Activated CD4-positive, alpha-beta T cell treated with anti-CD3 and anti-CD28 coated beads, Interleukin-2, amount 10 ng/mL, durations not matched to agents 7 days and 5 days (primary cell): ENCODE results near the gene AKAP10. TPM values are rescaled to one million over a fixed set of nuclear protein-coding genes. Genes with fewer than 3 reads are reported as not detected.
"Not testable (repeated sequence)": the region's sequence is repeated elsewhere in the genome, so short reads cannot be mapped to it uniquely, and the experiment has no call there.

Source experiments
- CTCF ChIA-PET: fragments of 350-600 bp; sonication (Branson Sonifier 250); formaldehyde crosslinking; loops from one replicate; lab custom pipeline; 2021; ENCODE audit warnings: antibody characterized with exemption; lab: Charles Lee
- POLR2A ChIA-PET: fragments of 350-600 bp; sonication (Branson Sonifier 250); formaldehyde crosslinking; loops from one replicate; lab custom pipeline; 2021; ENCODE audit warnings: antibody characterized with exemption; lab: Charles Lee
- DNase-seq: peaks from one replicate; pipeline ENCODE4 v3.0.0-alpha.2; 2020
- H3K27ac Mint-ChIP-seq: one replicate; pipeline ENCODE4 v1.8.0; 2021; ENCODE audit warnings: mild to moderate bottlenecking, moderate library complexity, mixed read lengths
- H3K27me3 Mint-ChIP-seq: one replicate; pipeline ENCODE4 v1.8.0; 2021; ENCODE audit warnings: mixed read lengths
- H3K36me3 Mint-ChIP-seq: one replicate; pipeline ENCODE4 v1.8.0; 2021; ENCODE audit warnings: low read depth, mixed read lengths
- H3K4me1 Mint-ChIP-seq: one replicate; pipeline ENCODE4 v1.8.0; 2021; ENCODE audit warnings: mixed read lengths
- H3K4me3 Mint-ChIP-seq: one replicate; pipeline ENCODE4 v1.8.0; 2021; ENCODE audit warnings: mild to moderate bottlenecking, moderate library complexity, mixed read lengths
- H3K9me3 Mint-ChIP-seq: one replicate; pipeline ENCODE4 v1.8.0; 2021; ENCODE audit warnings: mixed read lengths
- total RNA-seq, 2 experiments: library from RNA; stranded (reverse); gene quantifications; one replicate each; pipeline ENCODE4 v1.2.3, GENCODE V29; 2021

AKAP10 gene
- total RNA-seq, 2 experiments from 2014 or later: 38.8 to 45.6 TPM

GRCh38 chr17:19897090-19897837, 80.4 kb downstream of the AKAP10 start:
- H3K9me3 Mint-ChIP-seq: no peaks in the 10 kb centered on the region
- peak overlapping the region; percentile 7 for H3K27ac Mint-ChIP-seq
- H3K4me3 Mint-ChIP-seq: no peak overlapping the region
- H3K27me3 Mint-ChIP-seq: no peaks in the 10 kb centered on the region
- no peaks in the 10 kb centered on the region for H3K4me1 Mint-ChIP-seq
- ChIA-PET POLR2A (no interaction called here), CTCF (no interaction called here)
- no peak for DNase-seq
- peaks cover 12% of the 10 kb centered on the region for H3K36me3 Mint-ChIP-seq

GRCh38 chr17:19896679-19897078, 80.9 kb downstream of the AKAP10 start:
- H3K27ac Mint-ChIP-seq: peak overlapping the region; percentile 7

GRCh38 chr17:19890554-19890953, 87.1 kb downstream of the AKAP10 start:
- H3K9me3 Mint-ChIP-seq, DNase-seq, H3K27me3 Mint-ChIP-seq, H3K36me3 Mint-ChIP-seq, H3K4me3 Mint-ChIP-seq, H3K4me1 Mint-ChIP-seq, POLR2A ChIA-PET, H3K27ac Mint-ChIP-seq: not testable (repeated sequence)
- CTCF ChIA-PET: interaction anchor here (0.6 kb wide), 1 partner anchor 374 kb away, joined by 3 read pairs; no protein-coding TSS in a partner anchor

More at GRCh38 chr17:19896679-19897078, 80.9 kb downstream of the AKAP10 start:
- H3K4me1 Mint-ChIP-seq: no peaks in the 10 kb centered on the region
- no peak for DNase-seq
- CTCF ChIA-PET: no interaction called here
- H3K9me3 Mint-ChIP-seq: no peaks in the 10 kb centered on the region
- POLR2A ChIA-PET: no interaction called here
- H3K36me3 Mint-ChIP-seq: peaks cover 12% of the 10 kb centered on the region
- H3K4me3 Mint-ChIP-seq: no peak overlapping the region
- H3K27me3 Mint-ChIP-seq: no peaks in the 10 kb centered on the region

GRCh38 chr17:19890001-19890400, 87.6 kb downstream of the AKAP10 start:
- H3K9me3 Mint-ChIP-seq, POLR2A ChIA-PET, H3K27ac Mint-ChIP-seq, H3K36me3 Mint-ChIP-seq, DNase-seq, H3K27me3 Mint-ChIP-seq, H3K4me3 Mint-ChIP-seq, CTCF ChIA-PET, H3K4me1 Mint-ChIP-seq: not testable (repeated sequence)

- Mint-ChIP-seq H3K27me3 (no peaks in the 10 kb centered on the region), H3K27ac (no peak overlapping the region), H3K9me3 (no peaks in the 10 kb centered on the region), H3K4me3 (no peak overlapping the region), H3K36me3 (no peaks in the 10 kb centered on the region), H3K4me1 (peaks cover 2% of the 10 kb centered on the region)
- DNase-seq: no peak
- CTCF ChIA-PET: no interaction called here
- POLR2A ChIA-PET: no interaction called here
Measured at GRCh38 chr17:19886116-19886515, 91.5 kb downstream of the AKAP10 start.

- no peak overlapping the region for H3K4me3 Mint-ChIP-seq
- POLR2A ChIA-PET: no interaction called here
- H3K27me3 Mint-ChIP-seq: peaks cover under 1% of the 10 kb centered on the region
- no peaks in the 10 kb centered on the region for H3K36me3 Mint-ChIP-seq
- no peak for DNase-seq
- peaks cover 4% of the 10 kb centered on the region for H3K4me1 Mint-ChIP-seq
- H3K9me3 Mint-ChIP-seq: no peaks in the 10 kb centered on the region
- H3K27ac Mint-ChIP-seq: no peak overlapping the region
- CTCF ChIA-PET: interaction anchor here (0.6 kb wide), 2 partner anchors 16 kb away, joined by 4 to 6 read pairs; no protein-coding TSS in a partner anchor
Measured at GRCh38 chr17:19883537-19884215, 94.0 kb downstream of the AKAP10 start.

- POLR2A ChIA-PET: no interaction called here
- CTCF ChIA-PET: interaction anchor here (0.6 kb wide), 1 partner anchor 250 kb away, joined by 4 read pairs; no protein-coding TSS in a partner anchor
- no peaks in the 10 kb centered on the region for H3K9me3 Mint-ChIP-seq
- H3K36me3 Mint-ChIP-seq: no peaks in the 10 kb centered on the region
- H3K27ac Mint-ChIP-seq: no peak overlapping the region
- H3K4me3 Mint-ChIP-seq: no peak overlapping the region
- peaks cover 1% of the 10 kb centered on the region for H3K27me3 Mint-ChIP-seq
- DNase-seq: no peak
- peaks cover 32% of the 10 kb centered on the region for H3K4me1 Mint-ChIP-seq
Measured at GRCh38 chr17:19880393-19880792, 97.2 kb downstream of the AKAP10 start.

- Mint-ChIP-seq H3K4me1 (peaks cover 33% of the 10 kb centered on the region), H3K9me3 (no peaks in the 10 kb centered on the region), H3K4me3 (peak overlapping the region; percentile 58), H3K27me3 (peaks cover 1% of the 10 kb centered on the region), H3K36me3 (no peaks in the 10 kb centered on the region), H3K27ac (peak overlapping the region; percentile 83)
- DNase-seq: no peak
- ChIA-PET POLR2A (no interaction called here), CTCF (no interaction called here)
Measured at GRCh38 chr17:19877364-19877945, 100.2 kb downstream of the AKAP10 start.

GRCh38 chr17:19876529-19877161, 101.0 kb downstream of the AKAP10 start:
- ChIA-PET CTCF (interaction anchor here (0.7 to 1.0 kb wide), 2 partner anchors 8 to 22 kb away, joined by 3 to 5 read pairs; no protein-coding TSS in a partner anchor), POLR2A (no interaction called here)
- H3K9me3 Mint-ChIP-seq: no peaks in the 10 kb centered on the region
- peak overlapping the region; percentile 83 for H3K27ac Mint-ChIP-seq
- H3K4me1 Mint-ChIP-seq: peaks cover 33% of the 10 kb centered on the region
- DNase-seq: peak; percentile 78
- H3K27me3 Mint-ChIP-seq: peaks cover 1% of the 10 kb centered on the region
- H3K36me3 Mint-ChIP-seq: no peaks in the 10 kb centered on the region
- peak overlapping the region; percentile 58 for H3K4me3 Mint-ChIP-seq

GRCh38 chr17:19874256-19874655, 103.4 kb downstream of the AKAP10 start:
- peaks cover 38% of the 10 kb centered on the region for H3K4me1 Mint-ChIP-seq
- no peaks in the 10 kb centered on the region for H3K9me3 Mint-ChIP-seq
- POLR2A ChIA-PET: no interaction called here
- no peak overlapping the region for H3K4me3 Mint-ChIP-seq
- CTCF ChIA-PET: interaction anchor here (0.7 kb wide), 1 partner anchor 15 kb away, joined by 3 read pairs; no protein-coding TSS in a partner anchor
- no peak overlapping the region for H3K27ac Mint-ChIP-seq
- H3K27me3 Mint-ChIP-seq: peaks cover 1% of the 10 kb centered on the region
- H3K36me3 Mint-ChIP-seq: no peaks in the 10 kb centered on the region
- DNase-seq: no peak

GRCh38 chr17:19873346-19873745, 104.3 kb downstream of the AKAP10 start:
- POLR2A ChIA-PET: no interaction called here

GRCh38 chr17:19868079-19868395, 109.6 kb downstream of the AKAP10 start:
- no peak overlapping the region for H3K27ac Mint-ChIP-seq
- no peaks in the 10 kb centered on the region for H3K27me3 Mint-ChIP-seq
- H3K36me3 Mint-ChIP-seq: peaks cover 10% of the 10 kb centered on the region
- DNase-seq: no peak
- peaks cover 26% of the 10 kb centered on the region for H3K4me1 Mint-ChIP-seq
- H3K9me3 Mint-ChIP-seq: no peaks in the 10 kb centered on the region
- peak overlapping the region; percentile 49 for H3K4me3 Mint-ChIP-seq
- CTCF ChIA-PET: interaction anchor here (0.9 kb wide), 1 partner anchor 8 kb away, joined by 5 read pairs; no protein-coding TSS in a partner anchor
- POLR2A ChIA-PET: no interaction called here

More at GRCh38 chr17:19873346-19873745, 104.3 kb downstream of the AKAP10 start:
- no peak for DNase-seq
- Mint-ChIP-seq H3K27ac (no peak overlapping the region), H3K27me3 (no peaks in the 10 kb centered on the region), H3K9me3 (no peaks in the 10 kb centered on the region), H3K4me3 (no peak overlapping the region), H3K36me3 (no peaks in the 10 kb centered on the region), H3K4me1 (peaks cover 37% of the 10 kb centered on the region)
- CTCF ChIA-PET: interaction anchor here (0.6 to 1.6 kb wide), 2 partner anchors 18 to 53 kb away, joined by 3 to 4 read pairs; no protein-coding TSS in a partner anchor
